IMR-90 (cell line): ENCODE results near the gene ALDH3B2. TPM values are rescaled to one million over a fixed set of nuclear protein-coding genes. Genes with fewer than 3 reads are reported as not detected.

ENCODE experiments used
- ATAC-seq: fragments of 200-7000 bp; cut with Tn5 transposase; 2 replicates; pipeline ENCODE4 v1.9.1; 2020; ENCODE audit warnings: low read depth, mild to moderate bottlenecking, moderate library complexity
- BruUV-seq: library from RNA; stranded (reverse); fragments of 400-500 nt; replicated peaks from 2 replicates; lab custom pipeline; 2021; lab: Mats Ljungman, UMichigan
- CTCF ChIA-PET: fragments of 300-600 bp; formaldehyde crosslinking; extraction: SDS; loops from one replicate; lab custom pipeline; 2021; ENCODE audit warnings: antibody characterized with exemption; lab: Yijun Ruan, JAX
- POLR2A ChIA-PET: fragments of 300-600 bp; sonication (Branson Sonifier 250); formaldehyde crosslinking; loops from one replicate; lab custom pipeline; 2022; ENCODE audit warnings: antibody characterized with exemption; ENCODE audit not compliant: unreplicated experiment; lab: Charles Lee
- DNase-seq: peaks from one replicate; pipeline ENCODE4 v3.0.0; 2013
- H2AFZ ChIP-seq: replicated peaks from 2 replicates; pipeline ENCODE3; 2013; ENCODE audit warnings: low read length, mild to moderate bottlenecking; ENCODE audit not compliant: poor library complexity
- H2AK5ac ChIP-seq: 2 replicates; pipeline ENCODE4 v1.6.1; 2013; ENCODE audit warnings: low read depth, low read length, inconsistent platforms
- H2AK9ac ChIP-seq: replicated peaks from 2 replicates; pipeline ENCODE3; 2013; ENCODE audit warnings: mild to moderate bottlenecking, low read depth, low read length, moderate library complexity; ENCODE audit not compliant: poor library complexity
- H2BK120ac ChIP-seq: 2 replicates; pipeline ENCODE4 v1.6.1; 2013; ENCODE audit warnings: low read depth, low read length, inconsistent platforms
- H2BK15ac ChIP-seq: 3 replicates; pipeline ENCODE4 v1.6.1; 2013; ENCODE audit warnings: low read depth, low read length, inconsistent platforms
- H2BK20ac ChIP-seq: 2 replicates; pipeline ENCODE4 v1.6.1; 2013; ENCODE audit warnings: low read depth, mild to moderate bottlenecking, inconsistent platforms, low read length, moderate library complexity
- H2BK5ac ChIP-seq: 2 replicates; pipeline ENCODE4 v1.6.1; 2013; ENCODE audit warnings: mild to moderate bottlenecking, low read depth, low read length, inconsistent platforms; ENCODE audit not compliant: poor library complexity, severe bottlenecking
- H3K14ac ChIP-seq: replicated peaks from 2 replicates; pipeline ENCODE4 v1.6.1; 2013; ENCODE audit warnings: low read depth, low read length, inconsistent platforms
- H3K18ac ChIP-seq: 2 replicates; pipeline ENCODE4 v1.6.1; 2013; ENCODE audit warnings: low read depth, low read length, control low read depth
- H3K23ac ChIP-seq: 2 replicates; pipeline ENCODE4 v1.6.1; 2013; ENCODE audit warnings: low read depth, low read length, inconsistent platforms
- H3K27ac ChIP-seq: 2 replicates; pipeline ENCODE4 v1.5.1; 2013; ENCODE audit warnings: mild to moderate bottlenecking, control low read depth, low read length; ENCODE audit not compliant: insufficient read depth
- H3K27me3 ChIP-seq: 2 replicates; pipeline ENCODE4 v1.6.1; 2013; ENCODE audit warnings: low read length; ENCODE audit not compliant: control insufficient read depth, insufficient read depth
- H3K36me3 ChIP-seq: 2 replicates; pipeline ENCODE4 v1.6.1; 2013; ENCODE audit warnings: low read length, mixed read lengths; ENCODE audit not compliant: control insufficient read depth, insufficient read depth
- H3K4ac ChIP-seq: 2 replicates; pipeline ENCODE4 v1.6.1; 2013; ENCODE audit warnings: low read depth, low read length, inconsistent platforms
- H3K4me1 ChIP-seq: 2 replicates; pipeline ENCODE4 v1.6.1; 2013; ENCODE audit warnings: low read length, mixed read lengths; ENCODE audit not compliant: control insufficient read depth, insufficient read depth
- H3K4me2 ChIP-seq: 2 replicates; pipeline ENCODE4 v1.6.1; 2013; ENCODE audit warnings: low read depth, mild to moderate bottlenecking, control low read depth, low read length, moderate library complexity
- H3K4me3 ChIP-seq: 2 replicates; pipeline ENCODE4 v1.5.1; 2013; ENCODE audit warnings: low read depth, mild to moderate bottlenecking, control low read depth, low read length, moderate library complexity; ENCODE audit not compliant: insufficient read depth
- H3K56ac ChIP-seq: 2 replicates; pipeline ENCODE4 v1.6.1; 2013; ENCODE audit warnings: low read length, inconsistent platforms; ENCODE audit not compliant: insufficient read depth; ENCODE audit errors: extremely low read depth
- H3K79me1 ChIP-seq, 2 experiments: 2 replicates each; pipeline ENCODE4 v1.6.1; 2013; ENCODE audit warnings: low read length in 2 of 2, inconsistent platforms in 1 of 2, low read depth in 1 of 2
- H3K9ac ChIP-seq: 2 replicates; pipeline ENCODE4 v1.6.1; 2013; ENCODE audit warnings: low read depth, low read length, control low read depth
- H3K9me1 ChIP-seq: 2 replicates; pipeline ENCODE4 v1.6.1; 2013; ENCODE audit warnings: low read length, inconsistent platforms; ENCODE audit not compliant: insufficient read depth
- H3K9me3 ChIP-seq: 2 replicates; pipeline ENCODE4 v1.6.1; 2013; ENCODE audit warnings: low read length; ENCODE audit not compliant: control insufficient read depth, insufficient read depth
- H4K20me1 ChIP-seq: 2 replicates; pipeline ENCODE4 v1.6.1; 2013; ENCODE audit warnings: low read length, inconsistent platforms; ENCODE audit not compliant: insufficient read depth
- H4K5ac ChIP-seq: 2 replicates; pipeline ENCODE4 v1.6.1; 2013; ENCODE audit warnings: mild to moderate bottlenecking, low read depth, low read length, control low read depth
- H4K8ac ChIP-seq, 2 experiments: 2 replicates each; pipeline ENCODE4 v1.6.1; 2013; ENCODE audit warnings: low read depth in 2 of 2, low read length in 2 of 2, control low read depth in 1 of 2, inconsistent platforms in 1 of 2
- H4K91ac ChIP-seq: 2 replicates; pipeline ENCODE4 v1.6.1; 2013; ENCODE audit warnings: low read depth, low read length, inconsistent platforms; ENCODE audit not compliant: insufficient read depth
- BHLHE40 ChIP-seq: fragments of 150-350 bp; IDR thresholded peaks from 2 replicates; pipeline ENCODE4 v1.6.1; 2016; ENCODE audit warnings: mild to moderate bottlenecking, low read depth, low read length
- CEBPB ChIP-seq: IDR thresholded peaks from 2 replicates; pipeline ENCODE4 v1.6.1; 2012; ENCODE audit warnings: low read depth, low read length, improper control_type of control experiment
- CHD1 ChIP-seq: IDR thresholded peaks from 2 replicates; pipeline ENCODE4 v1.6.1; 2012; ENCODE audit warnings: low read depth, low read length, improper control_type of control experiment
- CTCF ChIP-seq: conservative IDR thresholded peaks from 2 replicates; pipeline ENCODE4 v1.5.1; 2012; ENCODE audit warnings: mild to moderate bottlenecking, low read depth, low read length, improper control_type of control experiment
- ELK1 ChIP-seq: fragments of 150-350 bp; IDR thresholded peaks from 2 replicates; pipeline ENCODE4 v1.6.1; 2016; ENCODE audit warnings: low read depth, mild to moderate bottlenecking, low read length, moderate library complexity, borderline replicate concordance
- FOS ChIP-seq: fragments of 150-350 bp; IDR thresholded peaks from 2 replicates; pipeline ENCODE4 v1.6.1; 2016; ENCODE audit warnings: low read depth, low read length
- MAFK ChIP-seq: IDR thresholded peaks from 2 replicates; pipeline ENCODE4 v1.6.1; 2012; ENCODE audit warnings: low read depth, low read length, improper control_type of control experiment
- MAZ ChIP-seq: IDR thresholded peaks from 2 replicates; pipeline ENCODE4 v1.6.1; 2012; ENCODE audit warnings: low read depth, mild to moderate bottlenecking, low read length, improper control_type of control experiment, moderate library complexity, borderline replicate concordance
- MXI1 ChIP-seq: IDR thresholded peaks from 2 replicates; pipeline ENCODE4 v1.6.1; 2012; ENCODE audit warnings: low read depth, mild to moderate bottlenecking, low read length, moderate library complexity, borderline replicate concordance
- NFE2L2 ChIP-seq: fragments of 150-350 bp; IDR thresholded peaks from 2 replicates; pipeline ENCODE4 v1.6.1; 2016; ENCODE audit warnings: low read depth, mild to moderate bottlenecking, low read length
- POLR2A ChIP-seq: IDR thresholded peaks from 2 replicates; pipeline ENCODE4 v1.6.1; 2012; ENCODE audit warnings: mild to moderate bottlenecking, low read depth, low read length
- RAD21 ChIP-seq: IDR thresholded peaks from 2 replicates; pipeline ENCODE4 v1.6.1; 2012; ENCODE audit warnings: low read length, improper control_type of control experiment
- RFX5 ChIP-seq: IDR thresholded peaks from 2 replicates; pipeline ENCODE4 v1.8.0; 2012; ENCODE audit warnings: low read depth, mild to moderate bottlenecking, low read length, moderate library complexity
- SMC3 ChIP-seq: fragments of 150-350 bp; IDR thresholded peaks from 2 replicates; pipeline ENCODE4 v1.6.1; 2016; ENCODE audit warnings: low read depth, mild to moderate bottlenecking, antibody characterized with exemption, low read length, moderate library complexity
- USF2 ChIP-seq: fragments of 150-350 bp; IDR thresholded peaks from 2 replicates; pipeline ENCODE4 v1.6.1; 2017; ENCODE audit warnings: mild to moderate bottlenecking, antibody characterized with exemption, low read length, low read depth
- WGBS, 2 experiments: methylation state at CpG; one replicate each; pipeline versions ENCODE4 v1.1.5 to v1.1.7; 2013; ENCODE audit warnings: missing lambda C conversion rate in 2 of 2; ENCODE audit not compliant: insufficient read length in 1 of 2; ENCODE audit errors: extremely low coverage in 2 of 2; 5-methylcytosine and 5-hydroxymethylcytosine counted together
- dilution Hi-C: fragments of 300-500 bp; cut with HindIII; formaldehyde crosslinking; loops from one replicate; pipeline ENCODE4 v1.14.3; 2018; ENCODE audit warnings: low sequenced_read_pairs; ENCODE audit not compliant: unreplicated experiment
- in situ Hi-C: fragments of 300-500 bp; cut with MboI; formaldehyde crosslinking; loops from 3 replicates; pipeline ENCODE4 v1.14.3; 2019; ENCODE audit warnings: low sequenced_read_pairs, inconsistent platforms, mixed read lengths
- intact Hi-C: fragments of 100-400 bp; cut with micrococcal nuclease; formaldehyde crosslinking; loops from 2 replicates; pipeline ENCODE4 v1.10.0; 2022
- polyA plus RNA-seq, 3 experiments: library from polyadenylated mRNA; depleted of rRNA; stranded (reverse); fragments of >200 nt; gene quantifications; 2 replicates each; pipeline ENCODE4 v1.2.3, GENCODE V29; 2012; ENCODE audit warnings: low replicate concordance in 1 of 3
- total RNA-seq: library from RNA; depleted of rRNA; stranded (reverse); fragments of >200 nt; gene quantifications from 2 replicates; pipeline ENCODE4 v1.2.3, GENCODE V29; 2012

The ALDH3B2 gene
- total and polyA plus RNA-seq, 2 of the 4 experiments (the other 2 are of a cell fraction), result not detected

GRCh38 chr11:67628710-67629385 lies 45.6 kb downstream of the ALDH3B2 start:
- no peak overlapping the region for H3K9ac ChIP-seq
- intact Hi-C loops, result no loop called here
- H4K20me1 ChIP-seq, result no peaks in the 10 kb centered on the region
- CTCF ChIA-PET, result interaction anchor here (0.7 to 2.0 kb wide), 6 partner anchors 10 to 67 kb away, joined by 3 to 7 read pairs (median 4); no protein-coding TSS in a partner anchor
- in situ Hi-C loops, result no loop called here
- no peak overlapping the region for H3K27ac ChIP-seq
- no peak overlapping the region for H2BK15ac ChIP-seq
- no peaks in the 10 kb centered on the region for H3K9me3 ChIP-seq
- peak overlapping the region; percentile 39; the same call in 1 of the 2 replicates for H2AK5ac ChIP-seq
- H3K36me3 ChIP-seq, result no peaks in the 10 kb centered on the region
- H2BK5ac ChIP-seq, result no peak overlapping the region
- no peak overlapping the region for H4K91ac ChIP-seq
- peak overlapping the region; percentile 78 for H2AK9ac ChIP-seq
- no peak overlapping the region for H4K5ac ChIP-seq
- peak overlapping the region; percentile 68 for H2AFZ ChIP-seq
- no peak overlapping the region for H3K23ac ChIP-seq
- H2BK20ac ChIP-seq, result no peak overlapping the region
- no peak overlapping the region for H3K4ac ChIP-seq
- peaks cover 4% of the 10 kb centered on the region; the same call in 1 of the 2 replicates for H3K9me1 ChIP-seq
- H3K4me1 ChIP-seq, result 0 out of 2 replicates have a peak, but pooled peaks cover 3% of the 10 kb centered on the region
- WGBS, 2 experiments, result 30% methylated on average over 7 of the region's 25 CpGs; no CpG with 5 or more reads in 1 of the 2 experiments
- DNase-seq, result no peak
- H3K4me3 ChIP-seq, result peak overlapping the region; percentile 57; the same call in 1 of the 2 replicates
- ATAC-seq, result no peak
- no peak overlapping the region for H4K8ac ChIP-seq
- H3K56ac ChIP-seq, result no peak overlapping the region
- H3K14ac ChIP-seq, result no peak overlapping the region
- POLR2A ChIA-PET, result no interaction called here
- H3K4me2 ChIP-seq, result no peak overlapping the region; the same call in 1 of the 2 replicates
- H3K18ac ChIP-seq, result no peak overlapping the region
- dilution Hi-C loops, result no loop called here
- no TSS peak for BruUV-seq
- H3K27me3 ChIP-seq, result no peaks in the 10 kb centered on the region
- no peaks in the 10 kb centered on the region for H3K79me1 ChIP-seq
- H2BK120ac ChIP-seq, result no peak overlapping the region
- TF ChIP-seq CEBPB (no peak), BHLHE40 (no peak), USF2 (no peak), RFX5 (no peak), SMC3 (no peak), NFE2L2 (no peak), MAFK (no peak), RAD21 (no peak), POLR2A (no peak), ELK1 (no peak), CHD1 (no peak), MAZ (no peak), MXI1 (no peak), CTCF (no peak), FOS (no peak)
